Gastroesophageal sphincter (tissue), 3 donors: ENCODE data around the gene ACIN1.

Source experiments
- POLR2A ChIP-seq, 2 donors: fragments of 450-650 bp; IDR thresholded peaks; one replicate each; pipeline ENCODE4 v1.6.1; 2017; ENCODE audit warnings: antibody characterized with exemption in 2 of 2, mild to moderate bottlenecking in 2 of 2, moderate library complexity in 1 of 2
- TF ChIP-seq, protein P1 (sequence below), 4 experiments: fragments of 200-600 bp in 2 of 4; fragments of 450-650 bp in 2 of 4; sonication (generic) in 1 of 4; IDR thresholded peaks; one replicate each; pipeline ENCODE4 v1.5.1; 2017 to 2019; ENCODE audit warnings: antibody characterized with exemption in 4 of 4, mild to moderate bottlenecking in 2 of 4, moderate library complexity in 2 of 4

GRCh38 chr14:23126548-23127278 is 31.8 kb upstream of the ACIN1 start:
- TF ChIP-seq POLR2A (IDR thresholded peaks at IDR 0.05), result no peak
- TF ChIP-seq, protein P1, sequence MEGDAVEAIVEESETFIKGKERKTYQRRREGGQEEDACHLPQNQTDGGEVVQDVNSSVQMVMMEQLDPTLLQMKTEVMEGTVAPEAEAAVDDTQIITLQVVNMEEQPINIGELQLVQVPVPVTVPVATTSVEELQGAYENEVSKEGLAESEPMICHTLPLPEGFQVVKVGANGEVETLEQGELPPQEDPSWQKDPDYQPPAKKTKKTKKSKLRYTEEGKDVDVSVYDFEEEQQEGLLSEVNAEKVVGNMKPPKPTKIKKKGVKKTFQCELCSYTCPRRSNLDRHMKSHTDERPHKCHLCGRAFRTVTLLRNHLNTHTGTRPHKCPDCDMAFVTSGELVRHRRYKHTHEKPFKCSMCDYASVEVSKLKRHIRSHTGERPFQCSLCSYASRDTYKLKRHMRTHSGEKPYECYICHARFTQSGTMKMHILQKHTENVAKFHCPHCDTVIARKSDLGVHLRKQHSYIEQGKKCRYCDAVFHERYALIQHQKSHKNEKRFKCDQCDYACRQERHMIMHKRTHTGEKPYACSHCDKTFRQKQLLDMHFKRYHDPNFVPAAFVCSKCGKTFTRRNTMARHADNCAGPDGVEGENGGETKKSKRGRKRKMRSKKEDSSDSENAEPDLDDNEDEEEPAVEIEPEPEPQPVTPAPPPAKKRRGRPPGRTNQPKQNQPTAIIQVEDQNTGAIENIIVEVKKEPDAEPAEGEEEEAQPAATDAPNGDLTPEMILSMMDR (IDR thresholded peaks at IDR 0.05), result no peak
